Activated CD4-positive, alpha-beta T cell treated with anti-CD3 and anti-CD28 coated beads for 36 hours (primary cell): ENCODE measurements around the gene ALX4. TPM values are rescaled to one million over a fixed set of nuclear protein-coding genes. Genes with fewer than 3 reads are reported as not detected.

Source experiments
- ATAC-seq: fragments of 200-7000 bp; cut with Tn5 transposase; one replicate; pipeline ENCODE4 v1.10.0; 2021; ENCODE audit warnings: mild to moderate bottlenecking, moderate library complexity
- CTCF ChIA-PET: fragments of 350-600 bp; sonication (Branson Sonifier 250); formaldehyde crosslinking; loops from one replicate; lab custom pipeline; 2021; ENCODE audit warnings: antibody characterized with exemption; lab: Charles Lee
- POLR2A ChIA-PET: fragments of 350-600 bp; sonication (Branson Sonifier 250); formaldehyde crosslinking; loops from one replicate; lab custom pipeline; 2021; ENCODE audit warnings: antibody characterized with exemption, inconsistent platforms; lab: Charles Lee
- DNase-seq: peaks from one replicate; pipeline ENCODE4 v3.0.0-alpha.2; 2020
- H3K27ac Mint-ChIP-seq: one replicate; pipeline ENCODE4 v1.8.0; 2021; ENCODE audit warnings: mixed read lengths
- H3K27me3 Mint-ChIP-seq: one replicate; pipeline ENCODE4 v1.8.0; 2021; ENCODE audit warnings: mixed read lengths
- H3K36me3 Mint-ChIP-seq: one replicate; pipeline ENCODE4 v1.8.0; 2021; ENCODE audit warnings: low read depth, mixed read lengths
- H3K4me1 Mint-ChIP-seq: one replicate; pipeline ENCODE4 v1.8.0; 2021; ENCODE audit warnings: mixed read lengths
- H3K4me3 Mint-ChIP-seq: one replicate; pipeline ENCODE4 v1.8.0; 2021; ENCODE audit warnings: mild to moderate bottlenecking, moderate library complexity, mixed read lengths
- H3K9me3 Mint-ChIP-seq: one replicate; pipeline ENCODE4 v1.8.0; 2021; ENCODE audit warnings: low read depth, mixed read lengths
- intact Hi-C, 2 experiments: fragments of 100-400 bp; cut with DNase I in 1 of 2; cut with micrococcal nuclease in 1 of 2; formaldehyde crosslinking; loops; one replicate each; pipeline versions ENCODE4 v1.14.2 to v1.15.1; 2022 to 2024; cut with DNase I, micrococcal nuclease
- total RNA-seq, 2 experiments: library from RNA; stranded (reverse); gene quantifications; one replicate each; pipeline ENCODE4 v1.2.3, GENCODE V29; 2021

The ALX4 gene
- total RNA-seq, 2 experiments from 2014 or later: not detected

DNA sequence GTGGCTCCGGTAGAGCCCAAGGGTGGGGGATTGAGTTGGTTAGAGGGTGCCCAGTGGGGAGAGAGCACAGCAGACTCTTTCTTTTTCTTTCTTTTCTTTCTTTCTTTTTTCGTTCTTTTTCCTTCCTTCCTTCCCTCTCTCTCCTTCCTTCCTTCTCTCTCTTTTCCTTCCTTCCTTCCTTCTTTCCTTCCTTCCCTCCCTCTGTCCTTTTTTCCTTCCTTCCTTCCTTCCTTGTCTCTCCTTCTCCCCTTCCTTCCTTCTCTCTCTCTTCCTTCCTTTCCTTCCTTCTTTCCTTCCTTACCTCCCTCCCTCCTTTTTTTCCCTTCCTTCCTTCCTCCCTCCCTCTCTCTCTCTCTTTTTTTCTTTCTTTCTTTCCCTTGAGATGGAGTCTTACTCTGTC, 4.8 kb upstream of the ALX4 start:
- no peak for ATAC-seq
- intact Hi-C loops: loop anchor here in 1 of 2 experiments (5.0 to 10.0 kb wide), 2 partner anchors 370 to 737 kb away; partner anchors contain the start of gene C11orf96
- Mint-ChIP-seq H3K27ac (no peak overlapping the region), H3K4me1 (peaks cover 13% of the 10 kb centered on the region), H3K27me3 (peaks cover 82% of the 10 kb centered on the region), H3K9me3 (no peaks in the 10 kb centered on the region), H3K36me3 (no peaks in the 10 kb centered on the region), H3K4me3 (no peak overlapping the region)
- POLR2A ChIA-PET: interaction anchor here (0.6 kb wide), 1 partner anchor 170 kb away, joined by 4 read pairs; no protein-coding TSS in a partner anchor
- CTCF ChIA-PET: interaction anchor here (0.6 to 0.7 kb wide), 3 partner anchors 33 to 338 kb away, joined by 3 to 5 read pairs (median 4); no protein-coding TSS in a partner anchor
- DNase-seq: no peak

DNA sequence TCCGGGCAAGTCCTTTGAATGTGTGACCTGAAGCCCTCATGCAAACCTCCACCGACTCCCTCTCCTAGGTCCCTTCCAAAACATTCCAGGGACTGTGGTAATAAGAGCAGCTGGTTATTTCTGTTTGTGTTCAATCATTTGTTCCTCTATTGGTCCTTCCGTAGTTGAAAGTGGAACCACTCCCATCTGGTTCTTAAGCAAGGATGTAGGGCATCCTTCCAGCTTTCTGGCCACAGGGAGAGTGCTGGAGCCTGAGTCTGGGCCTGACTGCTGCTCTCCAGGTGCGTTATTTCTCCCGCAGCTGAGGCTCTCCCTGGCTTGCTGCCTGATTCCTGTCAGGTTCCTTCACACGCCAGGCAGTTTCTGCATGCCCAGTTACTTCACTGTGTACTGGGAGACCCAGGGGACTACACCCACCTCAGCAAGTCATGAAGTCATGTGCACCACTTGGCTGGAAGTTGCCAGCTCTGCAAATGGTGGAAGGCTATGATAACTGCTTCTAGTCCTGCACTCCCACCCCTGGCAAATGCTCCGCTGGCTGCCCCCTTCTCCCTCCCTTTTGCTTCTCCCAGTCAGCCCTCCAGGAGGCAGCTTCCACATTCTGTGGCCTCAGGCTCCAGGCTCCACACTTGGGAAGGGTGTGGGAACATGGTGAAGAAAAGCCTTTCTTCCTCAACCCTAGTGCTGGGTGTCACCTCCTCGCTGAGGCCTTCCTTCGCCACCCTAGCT, 4.0 kb upstream of the ALX4 start:
- ATAC-seq (no peak), DNase-seq (no peak)
- H3K4me3 Mint-ChIP-seq: no peak overlapping the region
- ChIA-PET POLR2A (no interaction called here), CTCF (interaction anchor here (0.7 to 1.0 kb wide), 2 partner anchors 34 to 52 kb away, joined by 3 to 5 read pairs; no protein-coding TSS in a partner anchor)
- no peaks in the 10 kb centered on the region for H3K36me3 Mint-ChIP-seq
- H3K27ac Mint-ChIP-seq: no peak overlapping the region
- peaks cover 78% of the 10 kb centered on the region for H3K27me3 Mint-ChIP-seq
- no peaks in the 10 kb centered on the region for H3K9me3 Mint-ChIP-seq
- intact Hi-C loops: loop anchor here in 1 of 2 experiments (5.0 to 10.0 kb wide), 2 partner anchors 369 to 737 kb away; partner anchors contain the start of gene C11orf96
- H3K4me1 Mint-ChIP-seq: peaks cover 14% of the 10 kb centered on the region

DNA sequence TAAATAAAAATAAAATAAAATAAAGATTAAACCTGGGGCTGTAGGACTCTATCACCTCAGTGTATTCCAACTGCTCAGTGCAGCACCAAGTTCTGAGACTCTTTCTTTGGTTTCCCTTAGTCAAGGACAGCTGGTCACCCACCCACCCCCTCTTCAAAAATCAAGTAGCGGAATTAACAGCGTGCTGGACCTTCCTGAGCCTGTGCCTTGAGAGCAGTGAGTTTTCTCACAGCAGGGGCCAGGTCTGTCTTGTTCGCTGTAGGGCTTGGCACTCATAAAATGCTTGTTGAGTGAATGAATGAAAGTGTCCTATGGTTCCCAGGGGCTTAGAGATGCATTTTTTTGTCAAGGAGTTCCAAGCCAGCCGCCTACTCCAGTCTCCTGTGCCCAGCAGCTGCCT, 2.9 kb upstream of the ALX4 start:
- peaks cover 75% of the 10 kb centered on the region for H3K27me3 Mint-ChIP-seq
- no peak overlapping the region for H3K27ac Mint-ChIP-seq
- ChIA-PET CTCF (interaction anchor here (1.0 kb wide), 1 partner anchor 51 kb away, joined by 3 read pairs; no protein-coding TSS in a partner anchor), POLR2A (no interaction called here)
- no peaks in the 10 kb centered on the region for H3K36me3 Mint-ChIP-seq
- DNase-seq: no peak
- no peak overlapping the region for H3K4me3 Mint-ChIP-seq
- no peak for ATAC-seq
- H3K4me1 Mint-ChIP-seq: peaks cover 14% of the 10 kb centered on the region
- H3K9me3 Mint-ChIP-seq: no peaks in the 10 kb centered on the region
- intact Hi-C loops: loop anchor here in 1 of 2 experiments (5.0 to 10.0 kb wide), 2 partner anchors 368 to 736 kb away; partner anchors contain the start of gene C11orf96

DNA sequence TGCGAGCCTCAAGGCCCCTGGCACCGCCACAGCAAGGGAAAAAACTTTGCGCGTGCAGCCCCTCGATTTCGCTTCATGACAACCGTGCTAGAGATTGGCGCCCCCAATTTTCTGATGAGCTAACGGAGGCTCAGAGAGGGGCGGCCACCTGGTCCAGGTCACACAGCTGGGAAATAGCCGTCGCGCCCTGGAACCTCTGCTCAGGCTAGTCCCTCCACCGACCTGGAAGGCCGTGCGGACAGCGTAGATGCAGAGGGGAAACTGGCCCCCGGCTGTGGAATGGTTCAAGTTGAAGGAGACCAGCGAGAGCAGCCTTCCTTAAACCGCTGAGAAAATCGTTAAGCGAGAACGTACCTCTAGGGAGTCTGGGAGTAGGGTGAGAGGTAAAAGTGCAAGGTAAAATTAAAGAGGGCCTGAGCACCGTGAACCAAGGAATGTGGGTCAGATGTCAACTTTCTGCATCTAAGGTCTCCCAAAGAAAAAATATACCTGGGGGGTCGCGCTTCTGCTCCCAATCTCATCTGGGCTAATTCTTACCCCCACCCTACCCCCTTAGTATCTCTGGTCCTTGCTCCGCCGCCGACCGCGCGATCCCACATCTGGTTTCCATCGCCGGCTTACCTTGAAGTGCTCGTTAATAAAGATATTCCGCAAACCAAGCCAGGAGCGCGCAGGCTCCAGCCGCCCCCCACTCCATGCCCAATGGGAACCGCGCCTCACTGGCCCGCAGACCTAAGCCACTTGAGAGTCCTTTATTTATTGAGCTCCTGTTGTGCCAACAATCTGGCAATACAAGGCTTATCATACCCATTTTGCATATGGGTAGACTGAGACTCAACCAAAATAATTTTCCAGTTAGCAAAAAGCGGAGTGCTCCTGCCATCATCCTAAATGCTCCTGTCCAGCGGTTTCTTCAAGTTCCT, 1.7 kb upstream of the ALX4 start:
- peaks cover 11% of the 10 kb centered on the region for H3K4me1 Mint-ChIP-seq
- ChIA-PET POLR2A (no interaction called here), CTCF (interaction anchor here (0.6 kb wide), 2 partner anchors 29 to 285 kb away, joined by 3 read pairs; no protein-coding TSS in a partner anchor)
- no peak overlapping the region for H3K27ac Mint-ChIP-seq
- intact Hi-C loops: loop anchor here in 1 of 2 experiments (5.0 to 10.0 kb wide), 2 partner anchors 367 to 734 kb away; partner anchors contain the start of gene C11orf96
- H3K4me3 Mint-ChIP-seq: no peak overlapping the region
- peaks cover 76% of the 10 kb centered on the region for H3K27me3 Mint-ChIP-seq
- no peaks in the 10 kb centered on the region for H3K36me3 Mint-ChIP-seq
- no peaks in the 10 kb centered on the region for H3K9me3 Mint-ChIP-seq
- no peak for DNase-seq
- ATAC-seq: no peak

DNA sequence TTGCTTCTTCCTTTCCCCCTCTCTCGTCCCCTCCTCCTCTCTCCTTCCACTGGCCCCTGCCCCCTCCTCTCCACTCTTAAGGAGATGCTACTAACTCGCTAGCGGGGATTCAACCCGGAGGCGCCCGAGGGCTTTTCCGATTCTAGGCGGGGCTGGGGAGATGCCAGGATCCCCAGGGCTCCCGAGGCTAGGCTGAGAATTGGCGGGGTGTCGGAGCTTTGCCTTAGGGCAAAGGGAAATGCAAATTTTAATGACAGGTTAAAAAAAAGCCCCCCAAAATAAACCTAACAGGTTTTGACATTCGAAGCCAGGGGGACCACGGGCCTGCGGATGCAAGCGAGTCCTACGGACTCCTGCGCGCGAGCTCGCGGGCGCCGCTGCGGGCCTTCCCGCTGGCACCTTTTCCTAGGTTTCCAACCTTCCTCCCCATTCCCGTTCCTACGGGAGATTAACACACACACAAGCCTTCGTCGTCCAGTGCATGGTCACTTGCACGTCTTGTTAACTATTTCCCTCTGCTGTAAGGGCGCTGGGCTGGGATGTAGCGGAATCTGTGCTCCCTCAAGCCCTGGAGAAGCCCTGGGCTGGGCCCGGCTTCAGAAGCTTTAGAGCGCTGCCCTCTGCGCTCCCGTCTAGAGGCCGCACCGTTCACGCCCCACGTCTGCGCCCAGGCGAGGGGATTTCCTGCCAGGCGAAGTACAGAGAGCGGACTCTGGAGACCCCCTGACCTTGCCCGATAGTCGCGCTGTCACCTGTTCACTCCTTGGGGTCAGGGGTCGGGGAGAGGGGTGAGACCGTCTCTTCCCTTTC, 729 bp upstream of the ALX4 start:
- no peak overlapping the region for H3K4me3 Mint-ChIP-seq
- H3K27ac Mint-ChIP-seq: no peak overlapping the region

DNA sequence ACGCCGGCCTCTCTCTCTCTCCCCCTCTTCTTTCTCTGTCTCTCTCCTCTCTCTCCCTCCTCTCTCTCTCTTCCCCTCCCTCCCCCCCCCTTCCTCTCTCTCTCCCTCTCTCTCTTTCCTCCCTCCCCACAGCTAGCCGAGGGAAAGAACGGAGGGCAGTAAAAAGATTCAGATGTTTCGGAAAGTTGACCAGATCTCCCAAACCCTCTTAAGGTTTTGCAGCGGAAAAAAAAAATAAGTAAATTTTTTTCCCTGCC, 195 bp upstream of the ALX4 start:
- no peak overlapping the region for H3K27ac Mint-ChIP-seq
- H3K36me3 Mint-ChIP-seq: no peaks in the 10 kb centered on the region
- ATAC-seq (no peak), DNase-seq (no peak)
- intact Hi-C loops: loop anchor here in 1 of 2 experiments (5.0 to 10.0 kb wide), 2 partner anchors 365 to 733 kb away; partner anchors contain the start of gene C11orf96
- POLR2A ChIA-PET: no interaction called here
- peaks cover 18% of the 10 kb centered on the region for H3K4me1 Mint-ChIP-seq
- CTCF ChIA-PET: no interaction called here
- no peaks in the 10 kb centered on the region for H3K9me3 Mint-ChIP-seq
- H3K27me3 Mint-ChIP-seq: peaks cover 79% of the 10 kb centered on the region
- H3K4me3 Mint-ChIP-seq: no peak overlapping the region

More for the DNA sequence above, 729 bp upstream of the ALX4 start:
- peaks cover 79% of the 10 kb centered on the region for H3K27me3 Mint-ChIP-seq
- H3K4me1 Mint-ChIP-seq: peaks cover 18% of the 10 kb centered on the region
- ATAC-seq: no peak
- ChIA-PET POLR2A (no interaction called here), CTCF (interaction anchor here (0.6 kb wide), 1 partner anchor 286 kb away, joined by 3 read pairs; no protein-coding TSS in a partner anchor)
- no peak for DNase-seq
- no peaks in the 10 kb centered on the region for H3K36me3 Mint-ChIP-seq
- H3K9me3 Mint-ChIP-seq: no peaks in the 10 kb centered on the region
- intact Hi-C loops: loop anchor here in 1 of 2 experiments (5.0 to 10.0 kb wide), 2 partner anchors 366 to 733 kb away; partner anchors contain the start of gene C11orf96

DNA sequence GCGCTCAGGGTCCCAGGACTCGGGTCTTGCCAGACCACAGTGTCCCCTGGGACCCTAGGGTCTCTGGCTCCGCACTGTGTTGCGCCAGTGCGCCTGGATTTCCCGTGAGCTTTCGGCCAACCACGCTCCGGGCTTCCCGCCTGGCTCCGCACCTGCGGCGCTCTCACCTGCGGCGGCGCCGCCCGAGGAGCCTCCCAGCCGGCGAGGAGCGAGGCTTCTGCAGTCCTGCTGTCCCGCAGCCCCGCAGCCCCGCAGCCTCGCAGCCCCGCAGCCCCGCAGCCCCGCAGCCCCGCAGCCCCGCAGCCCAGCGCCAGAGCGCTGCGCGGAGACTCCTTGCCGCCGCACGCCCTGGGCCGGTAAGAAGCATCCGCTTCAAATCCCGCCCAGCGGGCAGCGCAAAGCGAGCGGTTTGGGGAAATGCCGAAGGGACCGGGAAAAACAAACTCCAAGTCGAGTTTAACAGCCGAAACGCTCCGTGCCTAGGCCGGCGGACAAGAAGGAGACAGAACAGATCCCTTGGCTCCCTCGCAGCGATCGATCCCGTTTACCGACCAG, 939 bp downstream of the ALX4 start:
- no peak for DNase-seq
- ChIA-PET CTCF (interaction anchor here (1.0 kb wide), 1 partner anchor 14 kb away, joined by 3 read pairs; no protein-coding TSS in a partner anchor), POLR2A (no interaction called here)
- no peak overlapping the region for H3K27ac Mint-ChIP-seq
- H3K36me3 Mint-ChIP-seq: no peaks in the 10 kb centered on the region
- peaks cover 79% of the 10 kb centered on the region for H3K27me3 Mint-ChIP-seq
- no peak for ATAC-seq
- no peaks in the 10 kb centered on the region for H3K9me3 Mint-ChIP-seq
- H3K4me1 Mint-ChIP-seq: peaks cover 28% of the 10 kb centered on the region
- intact Hi-C loops: no loop called here
- no peak overlapping the region for H3K4me3 Mint-ChIP-seq

DNA sequence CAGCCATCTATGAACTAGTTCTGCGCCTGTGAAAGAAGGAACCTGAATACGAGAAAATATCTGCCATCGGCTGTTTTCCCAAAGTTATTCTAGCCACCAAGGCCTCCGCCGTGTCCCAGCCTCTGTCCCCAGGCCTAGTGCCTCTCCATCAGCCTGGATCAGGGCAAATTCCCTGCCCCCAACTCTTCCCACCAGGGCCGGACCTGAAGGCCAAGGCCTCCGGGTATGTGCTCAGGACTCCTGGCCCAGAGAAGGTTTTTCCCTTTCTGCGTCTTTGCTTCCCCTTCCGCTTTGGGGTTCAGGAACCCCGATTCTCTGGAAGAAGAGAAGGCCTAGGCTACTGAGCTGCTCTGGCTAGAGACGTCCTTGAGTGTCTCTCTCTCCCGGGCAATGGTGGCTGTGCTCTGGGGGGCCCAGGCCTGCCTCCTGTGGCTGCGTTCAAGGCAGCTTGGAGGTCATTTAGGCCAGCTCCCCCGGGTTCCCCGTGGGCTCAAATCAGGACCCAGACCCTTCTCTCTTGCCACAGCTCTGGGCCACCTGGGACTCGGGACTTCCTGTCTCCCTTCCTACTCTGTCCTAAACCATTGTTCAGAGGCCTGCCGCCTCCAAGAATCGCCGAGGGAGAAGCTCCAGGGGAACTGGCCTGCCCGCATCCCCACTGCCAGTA, 1.6 kb downstream of the ALX4 start:
- Mint-ChIP-seq H3K4me1 (peaks cover 28% of the 10 kb centered on the region), H3K4me3 (no peak overlapping the region), H3K27ac (no peak overlapping the region), H3K27me3 (peaks cover 79% of the 10 kb centered on the region), H3K36me3 (no peaks in the 10 kb centered on the region), H3K9me3 (no peaks in the 10 kb centered on the region)
- no peak for DNase-seq
- no peak for ATAC-seq
- intact Hi-C loops: no loop called here
- ChIA-PET POLR2A (no interaction called here), CTCF (interaction anchor here (1.0 kb wide), 1 partner anchor 14 kb away, joined by 3 read pairs; no protein-coding TSS in a partner anchor)

DNA sequence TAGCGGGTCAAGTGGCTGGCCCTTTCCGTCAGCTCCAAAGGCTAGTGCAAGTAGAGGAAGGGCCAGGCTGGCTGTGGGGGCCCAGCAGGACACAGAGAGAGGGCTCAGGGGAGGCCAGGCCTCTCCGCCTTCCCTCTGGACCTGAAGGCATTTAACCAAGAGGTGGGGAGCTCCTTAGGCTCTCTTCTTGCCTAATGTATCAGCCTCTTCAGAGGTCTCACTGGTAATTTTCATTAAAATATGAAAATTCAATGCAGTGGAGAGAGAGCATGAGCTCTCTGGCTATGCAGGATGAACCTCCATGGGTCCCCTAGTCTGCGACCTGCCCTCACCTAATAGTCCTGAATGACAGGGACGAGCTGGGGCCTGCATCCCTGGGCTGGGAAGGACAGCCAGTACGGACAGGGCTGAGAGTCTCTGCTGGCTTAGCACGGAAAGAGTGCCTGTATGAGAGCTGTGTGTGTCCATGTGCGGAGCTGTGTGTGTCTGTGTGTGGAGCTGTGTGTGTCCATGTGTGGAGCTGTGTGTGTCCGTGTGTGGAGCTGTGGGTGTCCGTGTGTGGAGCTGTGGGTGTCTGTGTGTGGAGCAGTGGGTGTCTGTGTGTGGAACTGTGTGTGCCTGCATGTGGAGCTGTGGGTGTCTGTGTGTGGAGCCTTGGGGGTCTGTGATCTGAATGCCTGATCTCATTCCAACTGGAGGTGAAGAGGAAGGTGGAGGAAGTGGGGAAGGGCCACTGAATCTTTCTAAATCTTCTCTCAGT, 2.4 kb downstream of the ALX4 start:
- no peak overlapping the region for H3K4me3 Mint-ChIP-seq
- ATAC-seq (no peak), DNase-seq (no peak)
- H3K9me3 Mint-ChIP-seq: no peaks in the 10 kb centered on the region
- no peaks in the 10 kb centered on the region for H3K36me3 Mint-ChIP-seq
- peaks cover 79% of the 10 kb centered on the region for H3K27me3 Mint-ChIP-seq
- intact Hi-C loops: no loop called here
- CTCF ChIA-PET: interaction anchor here (0.6 to 1.1 kb wide), 2 partner anchors 23 to 218 kb away, joined by 3 read pairs; no protein-coding TSS in a partner anchor
- no peak overlapping the region for H3K27ac Mint-ChIP-seq
- H3K4me1 Mint-ChIP-seq: peaks cover 28% of the 10 kb centered on the region
- POLR2A ChIA-PET: no interaction called here
